Cerebellar nuclear complex (tissue), 1 donor: ENCODE data around the gene CD300H.

Experiments used
- DNase-seq, 2 experiments: peaks; one replicate each; lab custom pipeline; 2025; lab: John Stamatoyannopoulos, UW

Gene CD300H

GRCh38 chr17:74567397-74567796, at the start of gene CD300H:
Gene CD300H (minus strand): TSS chr17:74567509.
- no peak for DNase-seq

- no peak for DNase-seq
These were observed 49.4 kb upstream of the CD300H start for GRCh38 chr17:74616696-74617095.

GRCh38 chr17:74612046-74612445, 44.7 kb upstream of the CD300H start:
- DNase-seq = no peak

- DNase-seq = no peak
These were observed 42.8 kb upstream of the CD300H start for GRCh38 chr17:74610108-74610507.

DNA sequence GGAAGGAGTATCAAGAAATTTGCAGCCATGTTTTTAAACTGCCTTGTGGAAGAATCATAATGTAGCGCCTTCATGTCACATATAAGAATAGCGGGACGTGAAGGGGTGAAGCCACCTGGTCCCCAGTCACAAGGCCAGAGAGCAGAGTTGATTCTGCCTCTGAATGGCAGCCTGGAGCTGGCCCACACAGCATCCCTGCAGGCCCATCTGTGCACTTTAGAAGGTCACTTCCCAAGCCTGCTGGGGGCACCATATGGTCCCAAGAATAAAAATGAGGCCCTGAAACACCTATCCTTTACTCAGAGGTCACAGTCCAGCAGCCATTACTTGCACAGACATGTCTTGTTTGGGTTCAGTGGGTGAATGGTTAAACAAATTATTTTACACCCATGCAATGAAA, 41.2 kb upstream of the CD300H start:
- peak; percentile 33 to 84 for DNase-seq

DNA sequence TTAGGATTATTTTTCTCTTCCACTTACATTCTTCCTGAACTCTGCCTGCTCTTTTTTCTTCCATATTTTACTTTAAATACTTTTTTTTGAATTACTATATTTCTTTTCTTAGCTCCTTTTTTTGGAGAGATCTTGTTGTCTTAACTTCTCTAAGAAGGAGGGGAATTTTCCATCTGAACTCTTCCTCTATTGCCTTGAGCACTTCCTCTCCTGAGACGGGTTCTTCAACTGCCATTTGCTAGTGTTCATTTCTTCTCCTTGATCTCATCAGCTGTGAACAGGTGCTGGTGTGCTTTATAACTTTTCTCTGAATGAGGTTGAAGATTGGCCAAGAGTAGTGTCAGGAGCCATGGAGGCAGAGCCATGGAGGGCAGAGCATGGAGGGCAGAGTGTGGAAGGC, 39.9 kb upstream of the CD300H start:
- DNase-seq = no peak

DNA sequence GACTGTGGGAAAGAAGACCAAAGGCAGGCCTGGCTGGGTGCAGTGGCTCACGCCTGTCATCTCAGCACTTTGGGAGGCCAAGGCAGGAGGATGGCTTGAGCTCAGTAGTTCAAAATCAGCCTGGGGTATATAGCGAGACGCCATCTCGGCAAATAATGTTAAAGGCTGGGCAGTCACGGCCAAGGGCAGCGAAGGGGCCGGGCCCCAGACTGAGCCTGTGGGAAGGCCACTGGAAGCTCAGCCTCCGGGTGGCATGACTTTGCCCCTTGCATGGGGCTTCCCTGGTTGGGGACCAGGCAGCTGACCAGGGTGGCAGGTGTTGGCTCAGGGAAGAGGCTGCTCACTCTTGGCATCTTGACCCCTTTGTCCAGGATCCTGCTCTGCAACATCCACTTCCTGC, 38.7 kb upstream of the CD300H start:
- no peak for DNase-seq

GRCh38 chr17:74605361-74605760, 38.1 kb upstream of the CD300H start:
- peak in 1 of 2 experiments; percentile 48 for DNase-seq

DNA sequence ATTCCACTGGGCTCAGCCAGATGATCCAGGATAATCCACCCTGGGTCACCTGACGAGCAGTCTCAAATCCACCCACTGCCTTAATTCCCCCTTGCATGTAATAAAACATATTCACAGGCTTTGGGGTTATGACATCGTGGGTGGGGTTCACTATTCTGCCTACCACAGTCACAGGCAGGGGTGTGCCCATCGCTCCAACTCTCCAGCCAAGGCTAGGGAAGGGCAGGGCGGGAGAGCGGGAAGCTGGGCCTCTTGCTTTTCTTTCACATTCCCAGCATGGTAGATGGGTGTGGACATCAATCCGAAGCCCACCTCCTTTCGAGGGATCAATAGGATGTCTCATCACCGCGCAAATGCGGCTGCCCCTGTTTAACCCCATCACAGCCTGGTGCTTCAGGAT, 37.5 kb upstream of the CD300H start:
- no peak for DNase-seq

- no peak for DNase-seq
These were observed 36.9 kb upstream of the CD300H start for GRCh38 chr17:74604200-74604599.

- DNase-seq = no peak
These were observed 36.4 kb upstream of the CD300H start for GRCh38 chr17:74603746-74604145.

DNA sequence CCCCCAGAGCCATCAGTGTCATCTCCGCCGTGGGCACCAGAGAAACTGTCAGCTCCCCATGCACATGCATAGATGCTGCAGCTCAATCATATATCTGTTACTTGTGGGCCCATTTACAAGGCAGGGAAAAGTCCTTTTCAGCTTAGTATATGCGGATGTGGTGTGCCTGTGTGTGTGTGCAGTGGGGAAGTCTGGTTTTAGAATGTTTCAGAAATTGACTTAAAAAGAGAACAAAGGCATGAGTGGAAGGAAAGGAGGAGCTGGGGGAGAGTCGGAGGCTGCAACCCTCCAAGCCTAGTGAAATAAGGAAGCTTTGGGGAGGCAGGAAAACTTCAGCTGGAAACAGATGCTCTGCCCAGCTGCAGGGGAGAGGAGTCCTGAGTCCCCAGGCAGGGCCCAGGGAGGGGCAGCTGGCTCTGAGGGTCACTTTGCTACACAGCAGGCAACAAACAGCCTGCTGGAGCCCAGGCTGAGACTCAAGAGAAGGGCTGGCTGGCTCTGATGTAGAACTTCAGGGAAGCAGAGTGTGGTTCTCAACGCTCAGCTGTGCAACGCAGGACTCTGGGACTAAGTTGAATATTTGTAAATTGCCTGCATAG, 35.8 kb upstream of the CD300H start:
- DNase-seq = no peak

DNA sequence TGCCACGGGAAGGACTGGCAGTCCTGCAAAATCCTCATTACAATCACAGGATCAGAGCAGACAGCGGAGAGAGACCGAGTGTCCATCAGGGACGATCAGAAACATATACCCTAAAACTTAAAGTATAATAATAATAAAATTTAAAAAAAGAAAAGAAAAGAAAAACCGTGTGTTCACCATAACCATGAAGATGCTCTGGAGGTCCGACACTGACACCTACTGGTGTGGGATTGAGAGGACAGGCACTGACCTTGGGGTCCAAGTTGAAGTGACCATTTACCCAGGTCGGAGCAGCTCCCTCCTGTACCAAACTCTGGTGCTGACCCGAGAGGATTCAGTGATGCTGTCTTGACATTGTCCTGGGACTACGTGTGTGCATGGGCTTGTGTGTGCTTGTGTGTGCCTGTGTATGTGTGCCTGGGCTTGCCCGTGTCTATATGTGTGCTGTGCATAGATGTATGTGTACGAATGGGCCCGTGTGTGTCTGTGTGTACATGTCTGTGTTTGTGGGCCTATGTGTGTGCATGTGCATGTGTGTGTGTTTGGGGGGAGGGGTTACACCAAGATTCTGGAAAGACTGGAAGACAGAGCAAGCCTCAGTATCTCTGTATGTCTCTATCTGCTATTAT, 34.7 kb upstream of the CD300H start:
- DNase-seq = no peak

- DNase-seq = no peak
These were observed 32.2 kb upstream of the CD300H start for GRCh38 chr17:74599448-74599939.

DNA sequence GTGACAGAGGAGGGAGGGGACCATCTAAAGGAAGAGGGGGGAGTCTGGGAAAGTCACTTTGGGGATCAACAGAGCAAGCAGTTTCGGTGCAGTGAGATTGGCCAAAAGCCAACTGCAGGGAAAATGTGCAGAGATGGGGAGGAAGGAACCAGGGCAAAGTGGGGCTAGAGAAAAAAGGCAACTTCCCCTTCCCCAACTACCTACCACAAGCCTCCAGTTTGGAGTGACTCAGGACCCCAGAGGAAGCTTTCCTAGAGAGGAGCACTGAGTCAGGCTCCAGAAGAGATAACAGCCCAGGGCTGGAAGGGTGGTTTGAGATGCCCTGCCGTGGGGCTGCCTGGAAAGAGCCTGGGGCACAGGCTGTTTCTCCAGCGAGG, 31.7 kb upstream of the CD300H start:
- DNase-seq = no peak

DNA sequence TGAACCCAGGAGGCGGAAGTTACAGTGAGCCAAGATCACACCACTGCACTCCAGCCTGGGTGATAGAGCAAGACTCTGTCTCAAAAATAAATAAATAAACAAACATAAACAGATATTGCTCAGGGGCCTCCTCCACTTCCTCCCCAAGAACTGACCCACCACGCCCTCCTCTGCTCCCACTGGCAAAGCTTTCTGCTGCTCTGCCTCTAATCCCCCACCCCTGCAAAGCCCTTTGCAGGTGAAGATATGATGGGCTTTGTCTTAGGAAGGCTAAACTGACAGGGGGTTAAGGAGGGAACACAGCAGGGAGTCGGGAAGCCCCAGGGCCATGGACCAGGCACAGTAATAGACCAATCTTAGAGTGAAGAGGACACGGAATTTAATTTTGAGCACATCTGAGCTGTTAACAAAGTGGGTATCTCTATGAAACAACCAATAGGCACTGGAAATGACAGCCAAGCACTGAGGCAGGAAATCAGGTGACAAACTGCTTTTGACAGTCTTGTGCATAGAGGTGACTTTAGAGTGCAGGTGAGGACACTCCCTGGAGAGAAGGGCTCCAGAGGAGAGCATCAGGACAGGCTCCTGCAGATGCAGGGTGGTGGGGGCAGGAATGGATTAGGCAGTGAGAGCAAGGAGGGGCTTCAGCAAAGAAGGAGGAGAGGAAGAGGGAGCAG, 31.2 kb upstream of the CD300H start:
- DNase-seq = no peak

- no peak for DNase-seq
These were observed 29.9 kb upstream of the CD300H start for GRCh38 chr17:74597069-74597790.

DNA sequence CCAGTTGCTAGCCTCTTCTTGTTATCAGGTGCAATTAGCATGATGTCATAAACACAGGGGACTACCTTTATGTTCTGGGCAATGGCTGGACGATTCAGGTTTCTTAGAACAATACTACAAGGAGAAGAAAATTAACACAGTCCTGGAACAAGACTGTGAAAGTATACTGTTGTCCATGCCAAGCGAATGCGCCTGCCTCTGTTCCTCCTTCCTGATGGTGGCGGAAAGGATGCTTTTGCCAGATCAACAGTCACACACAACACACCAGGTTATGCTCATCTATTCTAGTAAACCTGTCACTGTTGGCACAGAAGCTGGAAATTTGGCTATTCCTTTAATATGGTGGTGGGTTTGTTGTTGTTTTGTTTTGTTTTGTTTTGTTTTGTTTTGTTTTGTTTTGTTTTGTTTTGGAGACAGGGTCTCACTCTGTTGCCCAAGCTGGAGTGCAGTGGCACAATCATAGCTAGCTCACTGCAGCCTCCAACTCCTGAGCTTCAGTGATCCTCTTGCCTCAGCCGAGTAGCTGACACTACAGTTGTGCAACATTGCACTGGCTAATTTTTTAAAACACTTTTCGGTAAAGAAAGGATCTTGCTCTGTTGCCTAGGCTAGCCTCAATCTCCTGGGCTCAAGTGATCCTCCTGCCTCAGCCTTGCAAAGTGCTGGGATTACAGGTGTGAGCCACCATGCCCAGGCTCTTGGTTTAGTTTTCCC, 27.9 kb upstream of the CD300H start:
- DNase-seq = no peak

GRCh38 chr17:74592087-74592990, 25.0 kb upstream of the CD300H start, which contains the start of gene CD300LD:
Gene CD300LD (minus strand): TSS chr17:74592283. CDS start chr17:74592202, 81 bp downstream.
- no peak for DNase-seq

DNA sequence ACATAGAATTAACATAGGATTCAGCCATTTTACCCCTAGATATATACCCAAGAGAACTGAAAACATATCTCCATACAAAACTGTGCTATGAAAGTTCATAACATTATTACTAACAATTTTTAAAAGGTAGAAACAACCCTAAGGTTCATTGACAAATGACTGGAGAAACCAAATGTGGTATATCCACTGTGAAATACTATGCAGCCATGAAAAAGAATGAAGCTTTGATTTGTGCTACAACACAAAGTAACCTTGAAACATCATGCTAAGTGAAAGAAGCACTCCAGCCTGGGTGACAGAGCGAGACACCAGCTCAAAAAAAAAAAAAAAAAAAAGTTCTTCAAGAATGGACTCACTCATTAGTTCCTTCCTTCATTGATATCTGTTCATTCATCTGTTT, 24.2 kb upstream of the CD300H start:
- no peak for DNase-seq

- DNase-seq = no peak
These were observed 18.4 kb upstream of the CD300H start for GRCh38 chr17:74585711-74586110.
